AG04450 (cell line): ENCODE results near the gene GCDH. TPM values are rescaled to one million over a fixed set of nuclear protein-coding genes. Genes with fewer than 3 reads are reported as not detected.

Source experiments
- CTCF ChIA-PET: fragments of 300-600, 350-600 bp; formaldehyde crosslinking; extraction: SDS; loops from one replicate; lab custom pipeline; 2022; ENCODE audit warnings: antibody characterized with exemption, inconsistent platforms; lab: Charles Lee
- POLR2A ChIA-PET: fragments of 350-600 bp; formaldehyde crosslinking; extraction: SDS; loops from one replicate; lab custom pipeline; 2021; ENCODE audit warnings: antibody characterized with exemption, inconsistent platforms; lab: Yijun Ruan, JAX
- DNase-seq: peaks from one replicate; pipeline ENCODE4 v3.0.0-alpha.2; 2011; ENCODE audit warnings: low read depth, low spot score
- H3K27ac ChIP-seq: one replicate; pipeline ENCODE4 v1.5.1; 2012; ENCODE audit warnings: low read depth, low read length, control low read depth
- H3K27me3 ChIP-seq: one replicate; pipeline ENCODE4 v1.6.0; 2012; ENCODE audit warnings: low read length; ENCODE audit not compliant: control insufficient read depth, insufficient read depth
- H3K4me3 ChIP-seq: 2 replicates; pipeline ENCODE4 v1.5.1; 2011; ENCODE audit warnings: mild to moderate bottlenecking, low read depth, low read length, control low read depth
- H3K9me3 ChIP-seq: 2 replicates; pipeline ENCODE4 v1.5.1; 2012; ENCODE audit warnings: low read length; ENCODE audit not compliant: control insufficient read depth, insufficient read depth
- polyA plus RNA-seq: library from polyadenylated mRNA; depleted of rRNA; stranded (reverse); fragments of >200 nt; gene quantifications from 2 replicates; pipeline ENCODE4 v1.2.3, GENCODE V29; 2011
- TF ChIP-seq, protein P1 (sequence below): IDR thresholded peaks from 2 replicates; pipeline ENCODE4 v1.5.1; 2011; ENCODE audit warnings: low read depth, low read length, control low read depth, inconsistent platforms

The GCDH gene
- polyA plus RNA-seq, 1 experiment, result 11.4 TPM

DNA sequence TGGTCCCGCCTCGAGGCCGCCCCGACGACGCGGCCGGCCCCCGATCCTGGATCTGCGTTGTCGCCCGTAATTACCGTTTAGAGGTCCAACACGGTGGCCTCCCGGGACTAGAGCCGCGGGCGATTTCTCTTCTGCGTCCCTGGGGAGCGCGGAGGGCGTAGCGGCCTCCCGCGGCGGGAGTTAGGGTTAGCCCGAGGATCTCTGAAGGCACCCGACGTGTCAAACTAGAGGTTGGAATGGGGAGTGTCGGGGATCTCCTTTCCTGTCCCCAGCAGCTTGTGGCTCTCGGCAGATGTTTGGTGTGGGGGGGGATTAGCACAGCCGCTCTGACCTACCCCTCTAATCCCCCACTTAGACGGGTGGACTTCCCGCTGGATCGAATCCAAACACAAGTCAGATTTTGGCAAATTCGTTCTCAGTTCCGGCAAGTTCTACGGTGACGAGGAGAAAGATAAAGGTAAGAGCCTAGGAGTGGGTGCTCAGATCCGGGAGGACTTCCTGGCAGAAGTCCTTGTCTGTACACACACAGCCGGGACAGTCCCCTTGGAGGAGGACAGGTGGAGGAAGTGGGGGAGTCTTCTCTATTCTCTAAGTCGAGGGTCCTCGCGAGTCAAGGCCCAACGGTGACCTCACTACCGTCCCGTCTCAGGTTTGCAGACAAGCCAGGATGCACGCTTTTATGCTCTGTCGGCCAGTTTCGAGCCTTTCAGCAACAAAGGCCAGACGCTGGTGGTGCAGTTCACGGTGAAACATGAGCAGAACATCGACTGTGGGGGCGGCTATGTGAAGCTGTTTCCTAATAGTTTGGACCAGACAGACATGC, 48.0 kb downstream of the GCDH start:
- POLR2A ChIA-PET, result interaction anchor here (0.7 to 1.2 kb wide), 3 partner anchors 15 to 146 kb away, joined by 3 to 4 read pairs (median 3); partner anchors contain the start of gene GCDH

DNA sequence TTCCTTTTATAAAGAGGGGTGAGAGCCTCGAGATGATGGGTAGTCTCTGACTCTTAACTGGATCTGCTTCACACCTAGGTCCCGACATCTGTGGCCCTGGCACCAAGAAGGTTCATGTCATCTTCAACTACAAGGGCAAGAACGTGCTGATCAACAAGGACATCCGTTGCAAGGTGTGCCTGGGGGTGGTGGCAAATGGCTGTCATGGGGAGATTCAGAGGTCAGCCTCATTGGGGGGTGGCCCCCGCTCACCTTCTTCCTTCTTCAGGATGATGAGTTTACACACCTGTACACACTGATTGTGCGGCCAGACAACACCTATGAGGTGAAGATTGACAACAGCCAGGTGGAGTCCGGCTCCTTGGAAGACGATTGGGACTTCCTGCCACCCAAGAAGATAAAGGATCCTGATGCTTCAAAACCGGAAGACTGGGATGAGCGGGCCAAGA, 49.0 kb downstream of the GCDH start:
- peak overlapping the region; percentile 47 for H3K27ac ChIP-seq
- ChIA-PET POLR2A (interaction anchor here (0.7 to 1.2 kb wide), 3 partner anchors 14 to 147 kb away, joined by 3 to 4 read pairs (median 3); partner anchors contain the start of gene GCDH), CTCF (interaction anchor here (0.6 kb wide), 1 partner anchor 254 kb away, joined by 3 read pairs; no protein-coding TSS in a partner anchor)
- TF ChIP-seq, protein P1, sequence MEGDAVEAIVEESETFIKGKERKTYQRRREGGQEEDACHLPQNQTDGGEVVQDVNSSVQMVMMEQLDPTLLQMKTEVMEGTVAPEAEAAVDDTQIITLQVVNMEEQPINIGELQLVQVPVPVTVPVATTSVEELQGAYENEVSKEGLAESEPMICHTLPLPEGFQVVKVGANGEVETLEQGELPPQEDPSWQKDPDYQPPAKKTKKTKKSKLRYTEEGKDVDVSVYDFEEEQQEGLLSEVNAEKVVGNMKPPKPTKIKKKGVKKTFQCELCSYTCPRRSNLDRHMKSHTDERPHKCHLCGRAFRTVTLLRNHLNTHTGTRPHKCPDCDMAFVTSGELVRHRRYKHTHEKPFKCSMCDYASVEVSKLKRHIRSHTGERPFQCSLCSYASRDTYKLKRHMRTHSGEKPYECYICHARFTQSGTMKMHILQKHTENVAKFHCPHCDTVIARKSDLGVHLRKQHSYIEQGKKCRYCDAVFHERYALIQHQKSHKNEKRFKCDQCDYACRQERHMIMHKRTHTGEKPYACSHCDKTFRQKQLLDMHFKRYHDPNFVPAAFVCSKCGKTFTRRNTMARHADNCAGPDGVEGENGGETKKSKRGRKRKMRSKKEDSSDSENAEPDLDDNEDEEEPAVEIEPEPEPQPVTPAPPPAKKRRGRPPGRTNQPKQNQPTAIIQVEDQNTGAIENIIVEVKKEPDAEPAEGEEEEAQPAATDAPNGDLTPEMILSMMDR, result no peak
- H3K9me3 ChIP-seq, result no peaks in the 10 kb centered on the region; the same call in 1 of the 2 replicates
- H3K4me3 ChIP-seq, result peak overlapping the region; percentile 99
- no peak for DNase-seq
- H3K27me3 ChIP-seq, result no peaks in the 10 kb centered on the region

More for the DNA sequence above, 48.0 kb downstream of the GCDH start:
- CTCF ChIA-PET, result interaction anchor here (1.1 kb wide), 1 partner anchor 92 kb away, joined by 3 read pairs; no protein-coding TSS in a partner anchor
- H3K4me3 ChIP-seq, result peak overlapping the region; percentile 99
- TF ChIP-seq, protein P1, result no peak; the same call in 1 of the 2 replicates
- H3K27ac ChIP-seq, result peak overlapping the region; percentile 61
- no peaks in the 10 kb centered on the region for H3K27me3 ChIP-seq
- DNase-seq, result no peak
- no peaks in the 10 kb centered on the region; the same call in 1 of the 2 replicates for H3K9me3 ChIP-seq

DNA sequence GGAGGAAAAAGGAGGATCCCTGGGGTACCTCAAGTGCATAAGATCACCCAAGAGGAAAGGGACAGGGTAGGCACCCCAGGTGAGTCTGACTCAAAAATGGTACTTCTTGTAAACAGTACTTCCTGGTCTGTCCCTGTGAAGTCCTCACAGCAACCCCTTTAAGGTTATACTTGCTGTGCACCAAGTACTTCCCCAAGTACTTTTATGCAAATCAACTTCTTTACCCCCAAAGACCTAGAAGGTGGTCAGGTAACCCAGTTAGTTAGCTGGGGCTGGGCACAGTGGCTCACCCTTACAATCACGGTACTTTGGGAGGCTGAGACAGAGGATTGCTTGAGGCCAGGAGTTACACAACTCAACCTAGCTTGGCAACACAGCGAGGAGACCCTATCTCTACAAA, 49.9 kb downstream of the GCDH start:
- Histone ChIP-seq H3K27ac (no peak overlapping the region), H3K9me3 (no peaks in the 10 kb centered on the region; the same call in 1 of the 2 replicates), H3K4me3 (peak overlapping the region; percentile 99), H3K27me3 (no peaks in the 10 kb centered on the region)
- POLR2A ChIA-PET, result interaction anchor here (0.5 to 0.7 kb wide), 2 partner anchors 10 to 25 kb away, joined by 3 to 4 read pairs; no protein-coding TSS in a partner anchor
- TF ChIP-seq, protein P1, result no peak
- CTCF ChIA-PET, result no interaction called here
- DNase-seq, result no peak

DNA sequence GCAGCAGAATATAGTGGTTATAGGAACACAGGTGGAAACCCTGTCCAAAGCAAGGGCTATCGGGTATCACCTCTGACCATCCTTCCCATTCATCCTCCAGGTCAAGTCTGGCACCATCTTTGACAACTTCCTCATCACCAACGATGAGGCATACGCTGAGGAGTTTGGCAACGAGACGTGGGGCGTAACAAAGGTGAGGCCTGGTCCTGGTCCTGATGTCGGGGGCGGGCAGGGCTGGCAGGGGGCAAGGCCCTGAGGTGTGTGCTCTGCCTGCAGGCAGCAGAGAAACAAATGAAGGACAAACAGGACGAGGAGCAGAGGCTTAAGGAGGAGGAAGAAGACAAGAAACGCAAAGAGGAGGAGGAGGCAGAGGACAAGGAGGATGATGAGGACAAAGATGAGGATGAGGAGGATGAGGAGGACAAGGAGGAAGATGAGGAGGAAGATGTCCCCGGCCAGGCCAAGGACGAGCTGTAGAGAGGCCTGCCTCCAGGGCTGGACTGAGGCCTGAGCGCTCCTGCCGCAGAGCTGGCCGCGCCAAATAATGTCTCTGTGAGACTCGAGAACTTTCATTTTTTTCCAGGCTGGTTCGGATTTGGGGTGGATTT, 52.6 kb downstream of the GCDH start:
- ChIA-PET CTCF (no interaction called here), POLR2A (no interaction called here)
- Histone ChIP-seq H3K27ac (no peak overlapping the region), H3K4me3 (no peak overlapping the region), H3K27me3 (no peaks in the 10 kb centered on the region), H3K9me3 (no peaks in the 10 kb centered on the region; the same call in 1 of the 2 replicates)
- DNase-seq, result no peak
- TF ChIP-seq, protein P1, result no peak
